ENCODE data around the gene GRP.

- TF ChIP-seq CTCF (IDR thresholded peaks at IDR 0.05) (no peak), POLR2A (IDR thresholded peaks at IDR 0.05) (no peak), EP300 (IDR thresholded peaks at IDR 0.05) (no peak)
Measured at GRCh38 chr18:59266459-59266858, 46.5 kb downstream of the GRP start.

All from stomach (tissue), 4 donors.